SK-N-SH treated with all-trans-retinoic acid at 6 μM for 48 hours (cell line): ENCODE data around the gene GPR68.

Source experiments
- CSRNP3 ChIP-seq: fragments of 250-450 bp; sonication (Bioruptor Pico); IDR thresholded peaks from 2 replicates; pipeline ENCODE4 v1.5.1; 2021; ENCODE audit warnings: mild to moderate bottlenecking, moderate library complexity
- ESRRG ChIP-seq: fragments of 250-450 bp; sonication (Bioruptor Pico); IDR thresholded peaks from 2 replicates; pipeline ENCODE4 v1.6.1; 2021; ENCODE audit warnings: mild to moderate bottlenecking
- PATZ1 ChIP-seq: fragments of 250-450 bp; sonication (Bioruptor Pico); IDR thresholded peaks from 2 replicates; pipeline ENCODE4 v1.8.0; 2020; ENCODE audit warnings: mild to moderate bottlenecking, moderate library complexity, borderline replicate concordance
- PPARA ChIP-seq: fragments of 250-450 bp; sonication (Bioruptor Pico); IDR thresholded peaks from 2 replicates; pipeline ENCODE4 v1.5.0; 2020; ENCODE audit warnings: mild to moderate bottlenecking, borderline replicate concordance
- RARB ChIP-seq: fragments of 250-450 bp; sonication (Bioruptor Pico); IDR thresholded peaks from 2 replicates; pipeline ENCODE4 v1.8.0; 2021; ENCODE audit warnings: mild to moderate bottlenecking, moderate library complexity
- SNAI2 ChIP-seq: fragments of 250-450 bp; sonication (Bioruptor Pico); IDR thresholded peaks from 2 replicates; pipeline ENCODE4 v1.5.0; 2020; ENCODE audit warnings: mild to moderate bottlenecking, moderate library complexity
- ZFP3 ChIP-seq: fragments of 250-450 bp; sonication (Bioruptor Pico); IDR thresholded peaks from 2 replicates; pipeline ENCODE4 v1.5.0; 2020; ENCODE audit warnings: mild to moderate bottlenecking, moderate library complexity
- ZFP30 ChIP-seq: fragments of 450-650 bp; formaldehyde crosslinking; IDR thresholded peaks from 2 replicates; pipeline ENCODE4 v1.5.0; 2022; ENCODE audit warnings: mild to moderate bottlenecking, moderate library complexity
- ZNF565 ChIP-seq: fragments of 450-650 bp; formaldehyde crosslinking; conservative IDR thresholded peaks from 2 replicates; pipeline ENCODE4 v1.5.0; 2020; ENCODE audit warnings: low read depth, mild to moderate bottlenecking, moderate library complexity
- TF ChIP-seq, protein P1 (sequence below): fragments of 250-450 bp; sonication (Bioruptor Pico); IDR thresholded peaks from 2 replicates; pipeline ENCODE4 v1.5.0; 2020; ENCODE audit warnings: mild to moderate bottlenecking, moderate library complexity

DNA sequence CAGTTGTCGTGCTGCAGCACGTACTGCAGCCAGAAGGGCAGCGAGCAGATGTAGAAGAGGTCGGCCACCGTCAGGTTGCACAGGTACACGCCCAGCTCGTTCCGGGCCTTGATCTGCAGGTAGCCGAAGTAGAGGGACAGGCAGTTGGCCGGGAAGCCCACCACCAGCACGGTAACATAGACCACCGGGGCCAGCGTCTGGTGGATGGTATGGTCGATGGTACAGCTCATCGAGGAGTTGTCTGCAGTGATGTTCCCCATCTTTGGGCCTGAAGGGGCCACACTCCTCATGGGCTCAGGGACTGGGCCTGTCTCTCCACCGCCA lies 9.8 kb downstream of the GPR68 start:
- TF ChIP-seq, protein P1, sequence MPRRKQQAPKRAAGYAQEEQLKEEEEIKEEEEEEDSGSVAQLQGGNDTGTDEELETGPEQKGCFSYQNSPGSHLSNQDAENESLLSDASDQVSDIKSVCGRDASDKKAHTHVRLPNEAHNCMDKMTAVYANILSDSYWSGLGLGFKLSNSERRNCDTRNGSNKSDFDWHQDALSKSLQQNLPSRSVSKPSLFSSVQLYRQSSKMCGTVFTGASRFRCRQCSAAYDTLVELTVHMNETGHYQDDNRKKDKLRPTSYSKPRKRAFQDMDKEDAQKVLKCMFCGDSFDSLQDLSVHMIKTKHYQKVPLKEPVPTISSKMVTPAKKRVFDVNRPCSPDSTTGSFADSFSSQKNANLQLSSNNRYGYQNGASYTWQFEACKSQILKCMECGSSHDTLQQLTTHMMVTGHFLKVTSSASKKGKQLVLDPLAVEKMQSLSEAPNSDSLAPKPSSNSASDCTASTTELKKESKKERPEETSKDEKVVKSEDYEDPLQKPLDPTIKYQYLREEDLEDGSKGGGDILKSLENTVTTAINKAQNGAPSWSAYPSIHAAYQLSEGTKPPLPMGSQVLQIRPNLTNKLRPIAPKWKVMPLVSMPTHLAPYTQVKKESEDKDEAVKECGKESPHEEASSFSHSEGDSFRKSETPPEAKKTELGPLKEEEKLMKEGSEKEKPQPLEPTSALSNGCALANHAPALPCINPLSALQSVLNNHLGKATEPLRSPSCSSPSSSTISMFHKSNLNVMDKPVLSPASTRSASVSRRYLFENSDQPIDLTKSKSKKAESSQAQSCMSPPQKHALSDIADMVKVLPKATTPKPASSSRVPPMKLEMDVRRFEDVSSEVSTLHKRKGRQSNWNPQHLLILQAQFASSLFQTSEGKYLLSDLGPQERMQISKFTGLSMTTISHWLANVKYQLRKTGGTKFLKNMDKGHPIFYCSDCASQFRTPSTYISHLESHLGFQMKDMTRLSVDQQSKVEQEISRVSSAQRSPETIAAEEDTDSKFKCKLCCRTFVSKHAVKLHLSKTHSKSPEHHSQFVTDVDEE (CRISPR knock-in tag): no peak
- TF ChIP-seq PPARA (CRISPR knock-in tag) (no peak), ZFP30 (CRISPR knock-in tag) (no peak), RARB (CRISPR knock-in tag) (no peak), ZNF565 (CRISPR knock-in tag) (no peak), PATZ1 (CRISPR knock-in tag) (no peak), SNAI2 (CRISPR knock-in tag) (no peak), ZFP3 (CRISPR knock-in tag) (no peak), CSRNP3 (CRISPR knock-in tag) (no peak), ESRRG (no peak)
